Stimulated activated effector memory CD8-positive, alpha-beta T cell treated with anti-CD3 and anti-CD28 coated beads, Interleukin-12 subunit alpha, Interleukin-12 subunit beta, amount 100 ng/mL, for 72 hours (primary cell): ENCODE data around the gene PCYT1A.
"Not testable (repeated sequence)": the region's sequence is repeated elsewhere in the genome, so short reads cannot be mapped to it uniquely, and the experiment has no call there.

Experiments used
- ATAC-seq: fragments of 150-1000 bp; cut with Tn5 transposase; 2 replicates; pipeline ENCODE4 v1.10.0; 2021
- DNase-seq, 2 donors: peaks; one replicate each; pipeline ENCODE4 v3.0.0; 2021 to 2022; ENCODE audit warnings: low spot score in 2 of 2
- H3K27ac Mint-ChIP-seq: one replicate; pipeline ENCODE4 v1.8.0; 2022; ENCODE audit warnings: mild to moderate bottlenecking, mixed read lengths
- H3K36me3 Mint-ChIP-seq: one replicate; pipeline ENCODE4 v1.8.0; 2022; ENCODE audit warnings: mild to moderate bottlenecking, mixed read lengths
- H3K4me1 Mint-ChIP-seq: one replicate; pipeline ENCODE4 v1.8.0; 2022; ENCODE audit warnings: mixed read lengths
- H3K4me3 Mint-ChIP-seq: one replicate; pipeline ENCODE4 v1.8.0; 2022; ENCODE audit warnings: mild to moderate bottlenecking, mixed read lengths
- H3K9me3 Mint-ChIP-seq: one replicate; pipeline ENCODE4 v1.8.0; 2022; ENCODE audit warnings: mixed read lengths

The PCYT1A gene

GRCh38 chr3:196216681-196217211 is 70.8 kb downstream of the PCYT1A start:
- Mint-ChIP-seq H3K4me3 (no peak overlapping the region), H3K36me3 (no peaks in the 10 kb centered on the region), H3K27ac (peak overlapping the region; percentile 36), H3K9me3 (no peaks in the 10 kb centered on the region), H3K4me1 (peaks cover 22% of the 10 kb centered on the region)
- DNase-seq, result no peak
- ATAC-seq, result no peak

DNA sequence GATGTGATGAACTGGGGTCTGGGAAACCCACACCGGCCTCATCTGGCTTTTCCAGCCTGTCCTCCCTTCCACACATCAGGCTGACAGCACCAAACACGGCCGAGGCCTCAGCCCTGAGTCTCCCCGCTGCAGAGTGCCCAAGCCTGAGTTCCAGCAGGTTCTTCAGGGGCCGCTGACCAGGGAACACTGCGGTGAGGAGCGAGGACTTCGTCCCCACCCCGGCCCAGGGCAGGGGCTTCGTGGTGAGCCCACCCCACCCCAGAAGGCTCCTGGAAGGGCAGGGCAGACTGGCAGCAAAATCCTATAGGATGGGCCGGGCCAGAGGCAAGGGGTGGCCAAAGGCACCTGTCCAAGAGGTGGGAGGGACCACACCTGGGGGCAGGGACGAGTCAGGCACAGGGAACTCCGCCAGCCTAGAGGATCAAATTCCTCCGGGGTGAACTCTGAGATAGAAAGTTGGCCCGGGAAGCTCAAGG is 71.4 kb downstream of the PCYT1A start, which contains the start of gene SLC51A:
Gene SLC51A (plus strand): TSS at position 446 of the 476 bp plus-strand sequence. CDS start 179 bp downstream, outside the sequence.
- Mint-ChIP-seq H3K27ac (peak within 1 kb of the TSS; percentile 36), H3K36me3 (no peaks in the 10 kb centered on the region), H3K4me3 (peak within 1 kb of the TSS; percentile 0), H3K9me3 (no peaks in the 10 kb centered on the region), H3K4me1 (peaks cover 22% of the 10 kb centered on the region)
- ATAC-seq, result no peak
- no peak for DNase-seq

DNA sequence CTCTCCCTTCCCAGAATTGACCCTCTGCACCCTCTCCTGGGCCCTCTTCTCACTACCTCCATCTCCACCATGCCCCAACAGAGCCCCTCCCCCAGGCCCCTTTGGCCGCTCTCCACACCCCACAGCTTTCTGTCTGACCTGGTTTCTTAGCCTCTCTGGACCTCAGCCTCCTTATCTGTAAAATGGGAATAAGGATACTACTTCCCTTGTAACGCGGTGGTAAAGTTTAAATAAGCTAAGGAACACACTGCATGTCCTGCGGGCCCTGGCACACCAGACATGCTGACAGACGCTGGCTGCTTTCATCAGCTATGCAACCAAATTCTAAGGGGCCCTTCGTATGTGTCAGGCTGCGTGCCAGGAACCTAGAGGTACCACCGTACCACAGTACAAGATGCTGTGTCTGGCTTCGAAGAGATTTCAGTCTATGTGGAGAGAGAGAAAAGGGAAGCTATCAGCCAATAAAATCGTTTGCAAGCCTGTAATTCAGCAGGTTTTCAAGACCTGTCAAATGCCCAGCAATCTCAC is 72.0 kb downstream of the PCYT1A start:
- Mint-ChIP-seq H3K4me1 (peaks cover 22% of the 10 kb centered on the region), H3K36me3 (no peaks in the 10 kb centered on the region), H3K27ac (no peak overlapping the region), H3K4me3 (no peak overlapping the region), H3K9me3 (no peaks in the 10 kb centered on the region)
- no peak for ATAC-seq
- DNase-seq, result no peak

GRCh38 chr3:196214783-196215441 is 72.6 kb downstream of the PCYT1A start:
- no peak overlapping the region for H3K4me3 Mint-ChIP-seq
- ATAC-seq, result no peak
- H3K4me1 Mint-ChIP-seq, result peaks cover 24% of the 10 kb centered on the region
- peaks cover 5% of the 10 kb centered on the region for H3K36me3 Mint-ChIP-seq
- no peak overlapping the region for H3K27ac Mint-ChIP-seq
- DNase-seq, result no peak
- no peaks in the 10 kb centered on the region for H3K9me3 Mint-ChIP-seq

DNA sequence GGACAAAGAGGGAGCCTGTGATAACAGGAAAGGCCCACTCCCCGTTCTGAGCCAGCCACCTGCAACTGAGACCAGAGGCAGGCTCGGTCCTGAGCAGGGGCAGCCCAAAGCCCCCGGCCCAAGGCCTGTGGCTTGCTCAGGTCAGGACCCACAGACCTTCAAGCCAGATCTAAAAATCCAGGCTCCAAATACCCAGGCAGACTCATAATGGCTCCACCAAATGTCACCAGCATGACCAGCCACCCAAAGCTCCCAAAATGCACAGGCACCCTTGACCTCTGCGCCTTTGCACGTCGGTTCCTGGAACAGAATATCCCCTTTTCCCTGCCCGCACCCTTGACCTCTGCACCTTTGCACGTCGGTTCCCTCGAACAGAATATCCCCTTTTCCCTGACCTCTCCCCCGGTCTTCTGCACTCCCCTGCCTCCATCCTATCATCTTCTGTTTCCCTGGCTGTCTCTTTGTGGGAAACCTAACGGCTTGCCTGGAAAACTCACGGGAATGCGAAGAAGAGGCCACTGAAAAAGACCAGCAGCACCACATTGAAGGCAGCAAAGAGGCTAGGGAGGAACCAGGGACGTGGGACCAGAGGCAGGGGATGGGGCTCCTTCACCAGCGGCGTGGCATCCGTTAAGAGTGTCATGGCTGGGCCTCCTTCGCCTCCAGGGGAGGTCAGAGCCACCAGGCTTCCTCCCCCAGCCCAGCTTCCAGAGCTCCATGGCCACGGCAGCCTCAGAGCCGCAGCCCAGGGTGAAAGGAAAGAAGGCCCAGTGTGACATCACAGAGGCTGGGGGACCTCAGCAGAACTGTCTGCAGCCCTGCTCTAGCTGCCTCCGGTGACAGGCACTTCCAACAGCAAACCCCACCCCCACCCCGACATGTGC is 76.6 kb downstream of the PCYT1A start, which contains the start of gene ZDHHC19:
Gene ZDHHC19 (minus strand): TSS at position 728 of the 884 bp plus-strand sequence. CDS start 85 bp downstream, at position 643.
- H3K27ac Mint-ChIP-seq, result no peak within 1 kb of the TSS
- H3K4me1 Mint-ChIP-seq, result peaks cover 27% of the 10 kb centered on the region
- H3K9me3 Mint-ChIP-seq, result no peaks in the 10 kb centered on the region
- ATAC-seq (no peak), DNase-seq (no peak)
- H3K4me3 Mint-ChIP-seq, result no peak within 1 kb of the TSS
- peaks cover 12% of the 10 kb centered on the region for H3K36me3 Mint-ChIP-seq

GRCh38 chr3:196209944-196210672 is 77.4 kb downstream of the PCYT1A start:
- not testable (repeated sequence) for H3K9me3 Mint-ChIP-seq, DNase-seq, H3K27ac Mint-ChIP-seq, H3K4me3 Mint-ChIP-seq, ATAC-seq
- peaks cover 27% of the 10 kb centered on the region for H3K4me1 Mint-ChIP-seq
- peaks cover 12% of the 10 kb centered on the region for H3K36me3 Mint-ChIP-seq

DNA sequence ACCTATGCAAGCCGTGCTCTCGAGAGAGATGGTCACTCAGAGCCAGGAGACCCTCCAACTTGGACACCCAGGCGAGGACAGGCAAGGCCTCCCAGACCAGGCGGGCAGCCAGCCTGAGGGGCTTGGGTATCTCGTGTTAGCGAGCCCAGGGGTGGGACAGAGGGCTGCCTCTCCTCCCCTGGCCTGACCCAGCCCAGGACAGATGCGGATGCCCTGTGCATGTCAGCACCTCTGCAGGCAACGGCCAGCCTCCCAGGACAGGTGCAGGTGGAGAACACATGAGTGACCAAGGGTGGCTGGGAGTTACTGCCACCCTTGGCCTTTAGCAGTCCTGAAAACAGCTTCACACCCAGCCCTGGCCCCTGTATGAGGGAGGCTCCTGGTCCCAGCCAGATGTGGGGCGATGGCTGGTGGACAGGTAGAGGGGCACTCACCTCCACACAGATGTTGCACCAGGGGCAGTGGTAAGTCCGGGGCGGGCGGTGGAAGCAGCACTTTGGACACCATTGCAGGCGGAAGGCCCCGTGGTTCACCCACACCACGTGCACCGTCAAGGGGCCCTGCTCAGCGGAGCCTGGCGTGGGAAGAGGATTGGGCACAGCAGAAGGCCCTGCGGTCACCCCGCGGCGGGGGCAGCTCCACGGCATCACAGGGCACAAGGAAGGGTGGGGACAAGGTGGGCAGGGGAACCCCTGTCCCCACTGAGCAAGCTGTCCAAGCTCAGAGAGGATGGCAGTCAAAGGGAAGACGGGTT is 78.4 kb downstream of the PCYT1A start:
- Mint-ChIP-seq H3K4me3 (peak overlapping the region; percentile 75), H3K27ac (no peak overlapping the region), H3K36me3 (peaks cover 12% of the 10 kb centered on the region), H3K4me1 (peaks cover 27% of the 10 kb centered on the region), H3K9me3 (no peaks in the 10 kb centered on the region)
- DNase-seq (no peak), ATAC-seq (no peak)

- ATAC-seq (peak; percentile 58), DNase-seq (peak in 1 of 2 donors; percentile 67)
- Mint-ChIP-seq H3K27ac (no peak overlapping the region), H3K4me1 (peaks cover 27% of the 10 kb centered on the region), H3K36me3 (peaks cover 12% of the 10 kb centered on the region), H3K4me3 (peak overlapping the region; percentile 75), H3K9me3 (no peaks in the 10 kb centered on the region)
These were observed 79.5 kb downstream of the PCYT1A start for GRCh38 chr3:196207833-196208607.

DNA sequence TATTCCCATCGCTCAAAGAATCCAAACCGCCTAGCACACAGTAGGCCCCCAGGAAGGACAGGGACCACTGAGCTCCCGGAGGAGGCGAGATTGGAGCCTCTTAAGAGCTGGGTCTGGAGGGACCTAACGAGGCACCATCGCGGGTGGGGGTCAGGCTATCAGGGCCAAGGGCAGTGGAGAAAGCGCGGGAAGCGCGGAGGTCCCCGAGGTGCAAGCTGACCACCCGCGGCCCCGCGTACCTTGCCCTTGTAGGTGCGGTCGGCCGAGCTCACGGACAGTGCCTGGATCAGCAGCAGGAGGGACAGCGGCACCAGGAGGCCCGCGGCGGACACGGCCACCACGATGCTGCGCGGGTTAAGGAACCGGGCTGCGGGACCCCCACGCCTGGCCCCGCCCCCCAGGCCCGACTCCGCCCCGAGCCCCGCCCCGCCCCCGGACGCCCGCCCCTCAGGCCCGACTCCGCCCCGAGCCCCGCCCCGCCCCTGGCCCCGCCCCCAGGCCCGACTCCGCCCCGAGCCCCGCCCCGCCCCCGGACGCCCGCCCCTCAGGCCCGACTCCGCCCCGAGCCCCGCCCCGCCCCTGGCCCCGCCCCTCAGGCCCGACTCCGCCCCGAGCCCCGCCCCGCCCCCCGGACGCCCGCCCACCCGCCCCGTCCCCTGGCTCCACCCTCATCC is 80.2 kb downstream of the PCYT1A start:
- peaks cover 33% of the 10 kb centered on the region for H3K4me1 Mint-ChIP-seq
- DNase-seq (no peak), ATAC-seq (peak; percentile 34)
- H3K36me3 Mint-ChIP-seq, result peaks cover 12% of the 10 kb centered on the region
- peak overlapping the region; percentile 75 for H3K4me3 Mint-ChIP-seq
- H3K9me3 Mint-ChIP-seq, result no peaks in the 10 kb centered on the region
- peak overlapping the region; percentile 52 for H3K27ac Mint-ChIP-seq

DNA sequence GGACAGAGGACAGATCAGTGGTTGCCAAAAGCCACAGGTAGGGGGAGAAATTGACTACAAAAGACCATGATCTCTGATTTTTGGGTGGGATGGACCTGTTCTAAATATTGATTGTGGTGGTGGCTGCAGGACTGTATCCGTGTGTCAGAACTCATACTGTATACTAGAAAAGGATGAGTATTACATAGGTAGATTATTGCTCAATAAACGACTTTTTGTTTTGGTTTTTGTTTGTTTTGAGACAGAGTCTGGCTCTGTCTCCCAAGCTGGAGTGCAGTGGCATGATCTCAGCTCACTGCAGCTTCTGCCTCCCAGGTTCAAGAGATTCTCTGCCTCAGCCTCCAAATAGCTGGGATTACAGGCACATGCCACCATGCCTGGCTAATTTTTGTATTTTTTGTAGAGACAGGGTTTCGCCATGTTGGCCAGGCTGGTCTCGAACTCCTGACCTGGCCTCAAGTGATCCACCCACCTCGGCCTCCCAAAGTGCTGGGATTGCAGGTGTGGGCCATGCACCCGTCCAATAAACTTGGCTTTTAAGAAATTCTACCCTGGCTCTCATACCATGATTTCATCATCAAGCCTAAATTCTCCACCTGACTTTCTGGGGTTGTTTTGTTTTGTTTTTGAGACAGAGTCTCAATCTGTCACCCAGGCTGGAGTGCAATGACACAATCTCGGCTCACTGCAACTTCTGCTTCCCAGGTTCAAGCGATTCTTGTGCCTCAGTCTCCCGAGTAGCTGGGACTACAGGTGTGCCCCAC is 81.9 kb downstream of the PCYT1A start:
- not testable (repeated sequence) for H3K4me3 Mint-ChIP-seq, H3K27ac Mint-ChIP-seq
- ATAC-seq, result peak; percentile 45

DNA sequence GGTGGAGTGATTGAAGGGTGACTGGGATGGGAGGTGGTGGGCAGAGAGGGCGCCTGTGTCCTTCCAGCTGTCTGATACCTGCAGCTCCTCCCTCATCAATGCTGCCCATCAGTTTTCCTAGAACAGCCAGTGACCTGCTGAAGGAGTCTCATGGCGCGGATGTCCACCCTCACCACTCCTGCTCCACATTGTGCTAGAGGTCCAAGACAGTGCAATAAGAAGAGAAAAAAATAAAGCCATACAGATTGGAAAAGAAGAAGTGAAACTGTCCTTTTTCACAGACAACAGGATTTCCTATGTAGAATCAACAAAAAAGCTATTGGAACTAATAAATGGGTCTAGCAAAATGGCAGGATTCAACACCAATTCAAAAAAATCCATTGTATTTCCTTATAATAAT is 83.7 kb downstream of the PCYT1A start:
- ATAC-seq, result no peak
- H3K9me3 Mint-ChIP-seq, result no peaks in the 10 kb centered on the region
- no peak for DNase-seq
- H3K4me1 Mint-ChIP-seq, result peaks cover 26% of the 10 kb centered on the region
- H3K4me3 Mint-ChIP-seq, result no peak overlapping the region
- no peak overlapping the region for H3K27ac Mint-ChIP-seq
- peaks cover 10% of the 10 kb centered on the region for H3K36me3 Mint-ChIP-seq

More for the DNA sequence above, 81.9 kb downstream of the PCYT1A start:
- peaks cover 12% of the 10 kb centered on the region for H3K36me3 Mint-ChIP-seq
- not testable (repeated sequence) for H3K9me3 Mint-ChIP-seq, DNase-seq
- peaks cover 33% of the 10 kb centered on the region for H3K4me1 Mint-ChIP-seq

- H3K36me3 Mint-ChIP-seq, result peaks cover 5% of the 10 kb centered on the region
- H3K9me3 Mint-ChIP-seq, result no peaks in the 10 kb centered on the region
- DNase-seq (no peak), ATAC-seq (peak; percentile 3)
- H3K4me1 Mint-ChIP-seq, result peaks cover 14% of the 10 kb centered on the region
- no peak overlapping the region for H3K27ac Mint-ChIP-seq
- no peak overlapping the region for H3K4me3 Mint-ChIP-seq
These were observed 85.0 kb downstream of the PCYT1A start for GRCh38 chr3:196202516-196202970.
